HepG2 (cell line): ENCODE results near the gene MYOT. TPM values are rescaled to one million over a fixed set of nuclear protein-coding genes. Genes with fewer than 3 reads are reported as not detected.

ENCODE experiments used
- ATAC-seq: fragments of 200-7000 bp; cut with Tn5 transposase; 3 replicates; pipeline ENCODE4 v1.9.1; 2020; ENCODE audit warnings: mild to moderate bottlenecking, moderate library complexity
- BruUV-seq: library from RNA; stranded (reverse); fragments of 400-500 nt; replicated peaks from 2 replicates; lab custom pipeline; 2021; lab: Mats Ljungman, UMichigan
- CTCF ChIA-PET: fragments of 300-600 bp; formaldehyde crosslinking; extraction: SDS; loops from one replicate; lab custom pipeline; 2021; ENCODE audit warnings: low total read pairs, inconsistent platforms, low intra/inter-chr PET ratio; lab: Yijun Ruan, JAX
- POLR2A ChIA-PET: fragments of 350-600 bp; sonication (Branson Sonifier 250); formaldehyde crosslinking; loops from one replicate; lab custom pipeline; 2020; ENCODE audit warnings: antibody characterized with exemption, inconsistent platforms; lab: Yijun Ruan, JAX
- DNase-seq: peaks from one replicate; pipeline ENCODE4 v3.0.0-alpha.2; 2015; ENCODE audit warnings: low spot score
- FAIRE-seq: peaks from 3 replicates; lab custom pipeline; 2011; peaks lifted over from hg19 to GRCh38; lab: Jason Lieb, UNC
- H2AFZ ChIP-seq: one replicate; pipeline ENCODE4 v1.6.1; 2011; ENCODE audit warnings: low read length, inconsistent platforms
- H3K27ac ChIP-seq: fragments of 300-600 bp; 3 replicates; pipeline ENCODE4 v1.8.0; 2011; ENCODE audit warnings: mixed run types, mild to moderate bottlenecking, mixed read lengths, low read length, inconsistent platforms; ENCODE audit not compliant: insufficient read depth; ENCODE audit errors: extremely low read length
- H3K27me3 ChIP-seq, 2 experiments: fragments of 200-600 bp in 1 of 2; 2 replicates in 1 of 2; 3 replicates in 1 of 2; pipeline versions ENCODE4 v1.6.0 to v1.8.0; 2011; ENCODE audit warnings: low read length in 2 of 2, mild to moderate bottlenecking in 2 of 2, moderate library complexity in 2 of 2, inconsistent platforms in 1 of 2; ENCODE audit not compliant: insufficient read depth in 2 of 2, control insufficient read depth in 1 of 2
- H3K36me3 ChIP-seq, 2 experiments: fragments of 200-600 bp in 1 of 2; replicated peaks in 1 of 2; 2 replicates in 1 of 2; 3 replicates in 1 of 2; pipeline versions ENCODE4 v1.5.1 to v1.8.0; 2011; ENCODE audit warnings: low read length in 2 of 2, inconsistent platforms in 1 of 2; ENCODE audit not compliant: insufficient read depth in 2 of 2, control insufficient read depth in 1 of 2
- H3K4me1 ChIP-seq: 2 replicates; pipeline ENCODE4 v1.5.1; 2012; ENCODE audit warnings: low read length, inconsistent platforms; ENCODE audit not compliant: insufficient read depth
- H3K4me2 ChIP-seq: 2 replicates; pipeline ENCODE4 v1.6.0; 2011; ENCODE audit warnings: low read depth, low read length, inconsistent platforms
- H3K4me3 ChIP-seq, 3 experiments: fragments of 200-600 bp in 1 of 3; sonication (generic), shearing (Covaris generic) in 1 of 3; replicated peaks in 1 of 3; 2 replicates each; pipeline ENCODE4 v1.5.1; 2011 to 2016; ENCODE audit warnings: low read length in 3 of 3, inconsistent platforms in 2 of 3, low read depth in 2 of 3, mild to moderate bottlenecking in 2 of 3, control low read depth in 1 of 3, mixed read lengths in 1 of 3; ENCODE audit not compliant: insufficient read depth in 1 of 3
- H3K79me2 ChIP-seq: one replicate; pipeline ENCODE4 v1.6.1; 2011; ENCODE audit warnings: low read length, inconsistent platforms; ENCODE audit not compliant: insufficient read depth
- H3K9ac ChIP-seq: 2 replicates; pipeline ENCODE4 v1.6.0; 2011; ENCODE audit warnings: mild to moderate bottlenecking, low read depth, low read length, inconsistent platforms; ENCODE audit not compliant: insufficient read depth
- H3K9me3 ChIP-seq: 2 replicates; pipeline ENCODE4 v1.5.1; 2012; ENCODE audit warnings: mild to moderate bottlenecking, low read length
- H4K20me1 ChIP-seq: 2 replicates; pipeline ENCODE4 v1.6.0; 2011; ENCODE audit warnings: inconsistent platforms, mild to moderate bottlenecking, low read length, moderate library complexity; ENCODE audit not compliant: insufficient read depth
- AGO1 ChIP-seq: fragments of 200-400 bp; formaldehyde crosslinking; IDR thresholded peaks from 2 replicates; pipeline ENCODE4 v1.6.1; 2017; ENCODE audit warnings: mild to moderate bottlenecking, low read depth, low read length, moderate library complexity; ENCODE audit not compliant: poor library complexity, severe bottlenecking
- ASH2L ChIP-seq: fragments of 300-600, 200-600 bp; sonication (generic); IDR thresholded peaks from 2 replicates; pipeline ENCODE4 v1.7.0; 2017; ENCODE audit warnings: low read depth, mild to moderate bottlenecking, moderate library complexity, mixed read lengths, low read length; ENCODE audit not compliant: insufficient read length
- DNMT1 ChIP-seq: sonication (generic); formaldehyde crosslinking; IDR thresholded peaks from 2 replicates; pipeline ENCODE4 v1.5.1; 2020; ENCODE audit warnings: mild to moderate bottlenecking, missing genetic modification reagents
- FOXJ3 ChIP-seq: sonication (generic); formaldehyde crosslinking; IDR thresholded peaks from 2 replicates; pipeline ENCODE4 v1.4.0; 2020; ENCODE audit warnings: missing genetic modification reagents, mild to moderate bottlenecking, borderline replicate concordance
- IKZF5 ChIP-seq: IDR thresholded peaks from 2 replicates; pipeline ENCODE4 v1.6.1; 2018; ENCODE audit warnings: missing genetic modification reagents, mild to moderate bottlenecking, missing compliant biosample characterization
- NFYB ChIP-seq: sonication (generic); formaldehyde crosslinking; IDR thresholded peaks from 2 replicates; pipeline ENCODE4 v1.4.0; 2020; ENCODE audit warnings: missing genetic modification reagents
- PLRG1 ChIP-seq: fragments of 450-650 bp; conservative IDR thresholded peaks from 2 replicates; pipeline ENCODE4 v1.6.1; 2016
- RERE ChIP-seq: IDR thresholded peaks from 2 replicates; pipeline ENCODE4 v1.6.1; 2016; ENCODE audit warnings: low read depth, missing genetic modification reagents, missing compliant biosample characterization
- SMYD3 ChIP-seq: sonication (generic); formaldehyde crosslinking; IDR thresholded peaks from 2 replicates; pipeline ENCODE4 v1.8.1; 2023; ENCODE audit warnings: mild to moderate bottlenecking, missing genetic modification reagents
- SRSF9 ChIP-seq: fragments of 200-400 bp; formaldehyde crosslinking; IDR thresholded peaks from 2 replicates; pipeline ENCODE4 v1.6.1; 2018; ENCODE audit warnings: borderline replicate concordance, mild to moderate bottlenecking, low read depth, low read length; ENCODE audit not compliant: insufficient read depth, poor library complexity, severe bottlenecking
- ZNF296 ChIP-seq: sonication (generic); formaldehyde crosslinking; conservative IDR thresholded peaks from 2 replicates; pipeline ENCODE4 v1.5.0; 2020; ENCODE audit warnings: mild to moderate bottlenecking, missing genetic modification reagents
- ZNF383 ChIP-seq: sonication (generic); formaldehyde crosslinking; IDR thresholded peaks from 2 replicates; pipeline ENCODE4 v1.4.0; 2020; ENCODE audit warnings: missing genetic modification reagents, mild to moderate bottlenecking, borderline replicate concordance
- ZNF441 ChIP-seq: sonication (generic); formaldehyde crosslinking; IDR thresholded peaks from 2 replicates; pipeline ENCODE4 v1.7.0; 2021; ENCODE audit warnings: missing genetic modification reagents, borderline replicate concordance
- ZNF574 ChIP-seq: sonication (generic); formaldehyde crosslinking; IDR thresholded peaks from 2 replicates; pipeline ENCODE4 v1.4.0; 2020; ENCODE audit warnings: missing genetic modification reagents
- ZNF883 ChIP-seq: sonication (generic); formaldehyde crosslinking; IDR thresholded peaks from 2 replicates; pipeline ENCODE4 v1.5.1; 2020; ENCODE audit warnings: mild to moderate bottlenecking, missing genetic modification reagents; ENCODE audit errors: not compliant biosample characterization
- in situ Hi-C: cut with HindIII; loops from 2 replicates; pipeline ENCODE4 v1.10.0; 2017; ENCODE audit warnings: low pct_unique_long_range_greater_than_20kb; ENCODE audit not compliant: extremely low pct_ligation_motif_present
- intact Hi-C: fragments of 100-400 bp; cut with micrococcal nuclease; formaldehyde crosslinking; loops from one replicate; pipeline ENCODE4 v1.10.0; 2022; ENCODE audit not compliant: unreplicated experiment
- polyA plus RNA-seq, 8 experiments: library from polyadenylated mRNA; depleted of rRNA in 3 of 8; stranded (reverse) in 7 of 8; unstranded in 1 of 8; fragments of >200 nt; fragmentation: Illumina TruSeq in 4 of 8; extraction: Trizol in 4 of 8; gene quantifications; 2 replicates each; pipeline versions ENCODE4 v1.2.1 to v1.2.3, GENCODE V29; 2011 to 2016; ENCODE audit warnings: low read depth in 4 of 8, missing spikeins in 1 of 8, mixed read lengths in 1 of 8; ENCODE audit not compliant: insufficient read depth in 1 of 8
- total RNA-seq, 5 experiments: library from RNA; depleted of rRNA; stranded (reverse); fragments of >200 nt; fragmentation: Illumina TruSeq; extraction: Trizol; gene quantifications; 2 replicates each; pipeline ENCODE4 v1.2.3, GENCODE V29; 2016; ENCODE audit warnings: low read depth in 1 of 5

Gene MYOT
- total and polyA plus RNA-seq, 2 of the 13 experiments (the other 11 are each of a cell fraction or from before 2014, with no cell fraction given): not detected

GRCh38 chr5:137836997-137837396, 30.7 kb upstream of the MYOT start:
- Histone ChIP-seq H4K20me1 (no peaks in the 10 kb centered on the region), H3K4me2 (no peak overlapping the region)
- no peak for ATAC-seq
- TF ChIP-seq RERE (CRISPR knock-in tag): no peak
- TF ChIP-seq ZNF574 (CRISPR knock-in tag): no peak
- no peak for TF ChIP-seq SRSF9
- TF ChIP-seq DNMT1 (CRISPR knock-in tag): no peak
- no peak for TF ChIP-seq ASH2L
- no peak for TF ChIP-seq AGO1
- TF ChIP-seq ZNF883 (CRISPR knock-in tag): no peak
- TF ChIP-seq FOXJ3 (CRISPR knock-in tag): no peak
- TF ChIP-seq ZNF441 (CRISPR knock-in tag): no peak
- no peak for TF ChIP-seq IKZF5 (CRISPR knock-in tag)
- TF ChIP-seq SMYD3: no peak
- TF ChIP-seq ZNF296: no peak
- TF ChIP-seq NFYB (CRISPR knock-in tag): no peak
- TF ChIP-seq PLRG1: no peak
- no peak for TF ChIP-seq ZNF383 (CRISPR knock-in tag)
- TF ChIP-seq, all 625 proteins: peak for 0
- no TSS peak for BruUV-seq
- H3K79me2 ChIP-seq: no peaks in the 10 kb centered on the region
- FAIRE-seq (no peak), DNase-seq (no peak)
- no peaks in the 10 kb centered on the region for H3K36me3 ChIP-seq
- H3K9ac ChIP-seq: no peak overlapping the region
- ChIA-PET POLR2A (no interaction called here), CTCF (no interaction called here)
- H2AFZ ChIP-seq: no peak overlapping the region
- no peaks in the 10 kb centered on the region; a peak in 1 of 5 replicates for H3K27me3 ChIP-seq
- intact Hi-C loops: no loop called here
- in situ Hi-C loops: no loop called here
- no peak overlapping the region for H3K4me3 ChIP-seq
- H3K27ac ChIP-seq: no peak overlapping the region
- H3K9me3 ChIP-seq: no peaks in the 10 kb centered on the region
- no peaks in the 10 kb centered on the region for H3K4me1 ChIP-seq
